Left lung (tissue), 10 donors: ENCODE data around the gene SRL. TPM values are rescaled to one million over a fixed set of nuclear protein-coding genes. Genes with fewer than 3 reads are reported as not detected.
A peak's percentile ranks its signal among the peaks of the same experiment; 100 is the strongest.

Experiments used
- ATAC-seq: fragments of 200-7000 bp; cut with Tn5 transposase; one replicate; pipeline ENCODE4 v1.9.1; 2020; ENCODE audit warnings: moderate library complexity
- DNase-seq, 4 donors: peaks; one replicate each; pipeline ENCODE4 v3.0.0-alpha.2; 2013 to 2020
- H3K27ac ChIP-seq, 2 donors: fragments of 200-600 bp; sonication (generic) in 1 of 2; one replicate each; pipeline versions ENCODE4 v1.5.0 to v1.8.0; 2020 to 2021
- H3K27me3 ChIP-seq, 2 donors: fragments of 200-600 bp; sonication (generic) in 1 of 2; one replicate each; pipeline versions ENCODE4 v1.5.0 to v1.8.0; 2020 to 2021
- H3K36me3 ChIP-seq, 2 donors: fragments of 200-600 bp; sonication (generic) in 1 of 2; one replicate each; pipeline versions ENCODE4 v1.5.0 to v1.8.0; 2020 to 2021
- H3K4me1 ChIP-seq, 2 donors: fragments of 200-600 bp; one replicate each; pipeline ENCODE4 v1.8.0; 2021
- H3K4me3 ChIP-seq, 2 donors: fragments of 200-600 bp; sonication (generic) in 1 of 2; one replicate each; pipeline versions ENCODE4 v1.5.0 to v1.8.0; 2020 to 2021; ENCODE audit warnings: mild to moderate bottlenecking in 1 of 2
- H3K9me3 ChIP-seq, 2 donors: fragments of 200-600 bp; sonication (generic) in 1 of 2; one replicate each; pipeline versions ENCODE4 v1.5.0 to v1.8.0; 2020 to 2021
- intact Hi-C, 2 donors: fragments of 100-400 bp; cut with DNase I; formaldehyde crosslinking; loops; one replicate each; pipeline versions ENCODE4 v1.11.2 to v1.14.2; 2022
- polyA plus RNA-seq, 6 donors: library from polyadenylated mRNA; unstranded; fragments of 120-200 nt; gene quantifications; one replicate each; pipeline ENCODE4 v1.2.1, GENCODE V29; 2013; ENCODE audit not compliant: insufficient read length in 6 of 6
- total RNA-seq, 2 donors: library from RNA; stranded (reverse); fragmentation: NEBNext Ultra II Directional; extraction: Animal tissue kit (Norgen Biotek cat#: 25700); gene quantifications; one replicate each; pipeline ENCODE4 v1.2.1, GENCODE V29; 2021
- TF ChIP-seq, protein P1 (sequence below), 2 donors: fragments of 200-600 bp; sonication (generic) in 1 of 2; IDR thresholded peaks; one replicate each; pipeline versions ENCODE4 v1.5.0 to v1.8.0; 2021; ENCODE audit warnings: antibody characterized with exemption in 2 of 2
- donor health status: DM: no; HTN: yes; CAD: no.
- donor health status: DM: no; HTN: no; CAD: no.

Gene SRL
- total and polyA plus RNA-seq, 8 donors: 0.82 to 6.5 (median 5.7) TPM

DNA sequence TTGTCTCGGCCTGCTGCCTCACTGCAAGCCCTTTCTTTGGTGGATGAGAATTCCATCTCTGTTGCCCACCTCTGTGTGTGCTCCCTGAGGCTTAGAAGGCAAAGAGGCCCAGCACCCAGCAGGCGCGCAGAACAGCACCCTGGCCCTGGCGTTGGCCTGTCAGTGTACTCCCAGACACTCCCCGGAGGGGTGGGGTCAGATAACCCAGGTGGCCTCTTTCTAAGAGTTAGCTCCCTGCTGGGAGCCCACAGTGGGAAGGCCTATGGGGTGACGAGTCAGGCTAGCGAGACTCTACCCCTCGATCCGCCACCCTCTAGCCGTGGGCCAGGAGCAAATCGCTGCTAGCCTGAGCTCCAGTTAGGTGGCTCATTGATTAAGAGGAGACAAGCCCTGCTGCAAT lies 38.1 kb downstream of the SRL start:
- Histone ChIP-seq H3K36me3 (no peaks in the 10 kb centered on the region), H3K4me1 (peaks cover 0 to 14% of the 10 kb centered on the region in 2 donors), H3K9me3 (no peaks in the 10 kb centered on the region), H3K4me3 (no peak overlapping the region), H3K27ac (no peak overlapping the region), H3K27me3 (peaks cover 0 to 15% of the 10 kb centered on the region in 2 donors)
- TF ChIP-seq, protein P1, sequence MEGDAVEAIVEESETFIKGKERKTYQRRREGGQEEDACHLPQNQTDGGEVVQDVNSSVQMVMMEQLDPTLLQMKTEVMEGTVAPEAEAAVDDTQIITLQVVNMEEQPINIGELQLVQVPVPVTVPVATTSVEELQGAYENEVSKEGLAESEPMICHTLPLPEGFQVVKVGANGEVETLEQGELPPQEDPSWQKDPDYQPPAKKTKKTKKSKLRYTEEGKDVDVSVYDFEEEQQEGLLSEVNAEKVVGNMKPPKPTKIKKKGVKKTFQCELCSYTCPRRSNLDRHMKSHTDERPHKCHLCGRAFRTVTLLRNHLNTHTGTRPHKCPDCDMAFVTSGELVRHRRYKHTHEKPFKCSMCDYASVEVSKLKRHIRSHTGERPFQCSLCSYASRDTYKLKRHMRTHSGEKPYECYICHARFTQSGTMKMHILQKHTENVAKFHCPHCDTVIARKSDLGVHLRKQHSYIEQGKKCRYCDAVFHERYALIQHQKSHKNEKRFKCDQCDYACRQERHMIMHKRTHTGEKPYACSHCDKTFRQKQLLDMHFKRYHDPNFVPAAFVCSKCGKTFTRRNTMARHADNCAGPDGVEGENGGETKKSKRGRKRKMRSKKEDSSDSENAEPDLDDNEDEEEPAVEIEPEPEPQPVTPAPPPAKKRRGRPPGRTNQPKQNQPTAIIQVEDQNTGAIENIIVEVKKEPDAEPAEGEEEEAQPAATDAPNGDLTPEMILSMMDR (IDR thresholded peaks at IDR 0.05): no peak
- no peak for ATAC-seq
- intact Hi-C loops: loop anchor here in 1 of 2 donors (5.0 kb wide), 1 partner anchor 129 kb away; no protein-coding TSS in a partner anchor
- no peak for DNase-seq

GRCh38 chr16:4202615-4203345 lies 39.1 kb downstream of the SRL start:
- Histone ChIP-seq H3K27ac (no peak overlapping the region), H3K4me1 (peaks cover 0 to 14% of the 10 kb centered on the region in 2 donors), H3K27me3 (peaks cover 0 to 15% of the 10 kb centered on the region in 2 donors), H3K4me3 (no peak overlapping the region), H3K9me3 (no peaks in the 10 kb centered on the region), H3K36me3 (no peaks in the 10 kb centered on the region)
- ATAC-seq: no peak
- no peak for DNase-seq
- intact Hi-C loops: loop anchor here in 1 of 2 donors (5.0 kb wide), 1 partner anchor 130 kb away; no protein-coding TSS in a partner anchor
- TF ChIP-seq, protein P1 (IDR thresholded peaks at IDR 0.05): no peak

GRCh38 chr16:4200781-4201137 lies 41.1 kb downstream of the SRL start:
- H3K27me3 ChIP-seq: peaks cover 0 to 4% of the 10 kb centered on the region in 2 donors
- peak; percentile 21 for ATAC-seq
- no peak for DNase-seq
- intact Hi-C loops: loop anchor here in 1 of 2 donors (5.0 kb wide), 1 partner anchor 132 kb away; no protein-coding TSS in a partner anchor
- H3K36me3 ChIP-seq: no peaks in the 10 kb centered on the region
- H3K4me1 ChIP-seq: peaks cover 0 to 4% of the 10 kb centered on the region in 2 donors
- H3K4me3 ChIP-seq: no peak overlapping the region
- TF ChIP-seq, protein P1 (IDR thresholded peaks at IDR 0.05): no peak
- H3K27ac ChIP-seq: no peak overlapping the region
- no peaks in the 10 kb centered on the region for H3K9me3 ChIP-seq

DNA sequence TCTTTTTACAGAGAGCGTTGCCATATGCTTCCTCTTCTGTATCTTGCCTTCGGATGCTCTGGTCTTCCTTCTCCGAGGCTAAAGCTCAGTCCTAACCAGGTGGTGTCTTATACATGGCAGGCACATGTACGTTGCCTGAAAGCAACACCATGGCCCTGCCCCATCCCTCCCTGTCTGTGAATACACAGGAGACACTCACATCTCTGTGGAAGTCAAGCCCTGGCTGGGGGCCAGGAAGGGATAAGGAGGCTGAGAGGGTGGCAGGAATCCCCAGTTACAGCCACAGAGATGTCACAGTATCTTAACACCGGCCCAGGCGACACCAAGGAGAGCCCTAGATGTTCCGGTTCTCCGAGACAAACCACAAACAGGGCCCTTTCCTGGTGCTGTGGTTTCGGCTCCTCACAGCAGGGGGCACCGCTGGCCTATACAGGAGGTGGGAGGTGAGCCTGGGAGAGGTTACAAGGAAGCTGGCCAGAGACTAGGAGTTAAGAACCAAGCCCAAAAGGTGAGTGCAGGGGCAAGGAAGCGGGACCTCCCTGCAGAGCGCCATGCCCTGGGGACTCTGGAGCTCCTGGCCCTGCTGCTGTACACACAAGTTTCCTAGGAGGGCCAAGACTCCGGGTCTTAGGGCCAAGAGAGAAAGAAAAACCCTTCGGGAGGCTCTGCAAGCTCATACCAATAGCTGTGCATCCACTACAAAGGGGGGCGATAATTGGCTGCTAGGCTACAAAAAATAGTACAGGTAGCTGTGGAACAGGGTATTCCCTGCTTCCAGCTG lies 41.7 kb downstream of the SRL start:
- H3K36me3 ChIP-seq: no peaks in the 10 kb centered on the region
- H3K27ac ChIP-seq: no peak overlapping the region
- no peak overlapping the region for H3K4me3 ChIP-seq
- ATAC-seq (peak; percentile 99), DNase-seq (peak; percentile 53 to 87 (median 69))
- H3K27me3 ChIP-seq: peaks cover 0 to 4% of the 10 kb centered on the region in 2 donors
- H3K9me3 ChIP-seq: no peaks in the 10 kb centered on the region
- TF ChIP-seq, protein P1 (IDR thresholded peaks at IDR 0.05): peak; percentile 56 to 60
- intact Hi-C loops: loop anchor here in 1 of 2 donors (5.0 kb wide), 1 partner anchor 132 kb away; no protein-coding TSS in a partner anchor
- peaks cover 0 to 4% of the 10 kb centered on the region in 2 donors for H3K4me1 ChIP-seq

- H3K9me3 ChIP-seq: no peaks in the 10 kb centered on the region
- no peaks in the 10 kb centered on the region for H3K36me3 ChIP-seq
- H3K4me1 ChIP-seq: peaks cover 0 to 17% of the 10 kb centered on the region in 2 donors
- no peak for ATAC-seq
- no peak for DNase-seq
- TF ChIP-seq, protein P1 (IDR thresholded peaks at IDR 0.05): no peak
- intact Hi-C loops: no loop called here
- H3K27me3 ChIP-seq: peaks cover 0 to 4% of the 10 kb centered on the region in 2 donors
- no peak overlapping the region for H3K4me3 ChIP-seq
- H3K27ac ChIP-seq: no peak overlapping the region
These were observed 43.1 kb downstream of the SRL start for GRCh38 chr16:4198816-4199215.
